Measurements from ENCODE around the gene MTA1.

The MTA1 gene

DNA sequence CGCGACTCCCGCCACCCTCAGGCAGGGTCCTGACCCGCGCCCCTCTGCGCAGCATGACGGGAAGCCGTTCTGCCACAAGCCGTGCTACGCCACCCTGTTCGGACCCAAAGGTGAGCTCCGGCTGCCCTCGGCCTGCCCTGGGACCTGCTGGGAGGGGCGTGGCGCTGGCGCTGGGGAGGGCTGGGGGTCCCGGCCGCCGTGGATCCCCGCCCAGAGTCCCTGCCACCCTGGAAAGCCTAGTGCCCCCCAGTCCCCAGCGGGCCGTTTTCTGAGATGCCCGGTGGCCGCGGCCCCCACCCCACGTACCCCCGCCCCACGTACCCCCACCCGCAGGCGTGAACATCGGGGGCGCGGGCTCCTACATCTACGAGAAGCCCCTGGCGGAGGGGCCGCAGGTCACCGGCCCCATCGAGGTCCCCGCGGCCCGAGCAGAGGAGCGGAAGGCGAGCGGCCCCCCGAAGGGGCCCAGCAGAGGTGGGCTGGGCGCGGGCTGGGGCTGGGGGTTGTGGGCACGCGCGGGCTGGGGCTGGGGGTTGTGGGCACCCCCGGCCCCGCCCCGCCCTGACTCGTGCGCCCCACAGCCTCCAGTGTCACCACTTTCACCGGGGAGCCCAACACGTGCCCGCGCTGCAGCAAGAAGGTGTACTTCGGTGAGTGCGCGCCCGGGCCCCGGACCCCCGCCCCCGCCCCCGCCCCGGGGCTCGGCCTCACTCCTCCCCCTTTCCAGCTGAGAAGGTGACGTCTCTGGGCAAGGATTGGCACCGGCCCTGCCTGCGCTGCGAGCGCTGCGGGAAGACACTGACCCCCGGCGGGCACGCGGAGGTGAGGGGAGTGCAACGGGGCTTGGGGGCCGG lies 59.0 kb downstream of the MTA1 start:
- H3K9ac ChIP-seq (ENCODE audit: low read length), result no peak overlapping the region
- no peaks in the 10 kb centered on the region for H4K20me1 ChIP-seq (ENCODE audit: insufficient read depth, low read length)
- peaks cover 25% of the 10 kb centered on the region for H3K4me1 ChIP-seq (ENCODE audit: insufficient read depth, low read length, severe bottlenecking)
- no peak overlapping the region for H3K4me3 ChIP-seq (ENCODE audit: low read depth, low read length, poor library complexity, severe bottlenecking)
- no peaks in the 10 kb centered on the region for H3K79me2 ChIP-seq (ENCODE audit: insufficient read depth, low read length)
- no peak overlapping the region for H3K4me2 ChIP-seq (ENCODE audit: low read length)
- no peaks in the 10 kb centered on the region for H3K36me3 ChIP-seq (ENCODE audit: insufficient read depth, low read length)
- H3F3A ChIP-seq (ENCODE audit: insufficient read depth, low read length), result no peaks in the 10 kb centered on the region
- H2AFZ ChIP-seq (ENCODE audit: low read length), result no peak overlapping the region
- TF ChIP-seq EZH2 (IDR thresholded peaks at IDR 0.05; ENCODE audit: borderline replicate concordance, low read length), result no peak
- TF ChIP-seq CTCF (IDR thresholded peaks at IDR 0.05; ENCODE audit: low read length), result no peak
- no peaks in the 10 kb centered on the region for H3K9me2 ChIP-seq (ENCODE audit: low read depth, low read length)
- H3K9me3 ChIP-seq (ENCODE audit: low read length), result no peaks in the 10 kb centered on the region
- H3K27me3 ChIP-seq (ENCODE audit: insufficient read depth, low read length), result peaks cover 36% of the 10 kb centered on the region; the same call in 1 of the 2 replicates
- no peak overlapping the region for H3K27ac ChIP-seq (ENCODE audit: low read depth, low read length, poor library complexity, severe bottlenecking)

DNA sequence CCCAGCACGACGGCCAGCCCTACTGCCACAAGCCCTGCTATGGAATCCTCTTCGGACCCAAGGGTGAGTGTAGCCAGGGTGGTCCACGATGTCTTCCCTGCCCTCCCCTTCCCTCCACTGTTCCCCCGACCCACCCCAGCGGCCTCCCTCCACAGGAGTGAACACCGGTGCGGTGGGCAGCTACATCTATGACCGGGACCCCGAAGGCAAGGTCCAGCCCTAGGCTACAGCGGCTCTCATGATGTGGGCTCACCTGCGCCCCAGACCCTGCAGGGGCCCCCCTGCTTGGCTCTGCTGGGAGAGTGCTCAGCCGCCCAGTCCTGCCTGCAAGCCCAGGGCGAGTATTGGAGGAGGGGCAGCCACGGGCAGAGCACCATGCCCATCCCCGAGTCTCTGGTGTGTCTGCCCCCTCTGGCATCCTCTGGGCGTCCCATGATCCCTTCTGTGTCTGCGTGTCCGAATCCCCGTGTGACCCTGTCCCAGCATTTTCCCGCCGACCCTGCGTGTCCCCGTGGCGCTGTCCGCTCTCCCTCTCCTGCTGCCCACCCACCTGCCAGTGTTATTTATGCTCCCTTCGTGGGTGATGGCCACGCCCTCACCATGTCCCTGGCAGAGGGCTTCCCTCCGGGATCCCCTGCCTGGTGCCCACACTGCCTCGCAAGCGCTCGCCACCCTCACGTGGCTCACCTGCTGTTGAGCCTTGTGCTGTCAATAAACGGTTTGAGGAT lies 60.0 kb downstream of the MTA1 start:
- H3F3A ChIP-seq (ENCODE audit: insufficient read depth, low read length), result no peaks in the 10 kb centered on the region
- H3K9me3 ChIP-seq (ENCODE audit: low read length), result no peaks in the 10 kb centered on the region
- peaks cover 25% of the 10 kb centered on the region for H3K4me1 ChIP-seq (ENCODE audit: insufficient read depth, low read length, severe bottlenecking)
- no peak overlapping the region for H3K4me3 ChIP-seq (ENCODE audit: low read depth, low read length, poor library complexity, severe bottlenecking)
- no peak overlapping the region for H3K4me2 ChIP-seq (ENCODE audit: low read length)
- H4K20me1 ChIP-seq (ENCODE audit: insufficient read depth, low read length), result no peaks in the 10 kb centered on the region
- H3K79me2 ChIP-seq (ENCODE audit: insufficient read depth, low read length), result no peaks in the 10 kb centered on the region
- H3K9me2 ChIP-seq (ENCODE audit: low read depth, low read length), result no peaks in the 10 kb centered on the region
- TF ChIP-seq CTCF (IDR thresholded peaks at IDR 0.05; ENCODE audit: low read length) (no peak), EZH2 (IDR thresholded peaks at IDR 0.05; ENCODE audit: borderline replicate concordance, low read length) (no peak)
- H3K36me3 ChIP-seq (ENCODE audit: insufficient read depth, low read length), result no peaks in the 10 kb centered on the region
- no peak overlapping the region for H3K9ac ChIP-seq (ENCODE audit: low read length)
- no peak overlapping the region for H3K27ac ChIP-seq (ENCODE audit: low read depth, low read length, poor library complexity, severe bottlenecking)
- H2AFZ ChIP-seq (ENCODE audit: low read length), result no peak overlapping the region
- peaks cover 38% of the 10 kb centered on the region for H3K27me3 ChIP-seq (ENCODE audit: insufficient read depth, low read length)

DNA sequence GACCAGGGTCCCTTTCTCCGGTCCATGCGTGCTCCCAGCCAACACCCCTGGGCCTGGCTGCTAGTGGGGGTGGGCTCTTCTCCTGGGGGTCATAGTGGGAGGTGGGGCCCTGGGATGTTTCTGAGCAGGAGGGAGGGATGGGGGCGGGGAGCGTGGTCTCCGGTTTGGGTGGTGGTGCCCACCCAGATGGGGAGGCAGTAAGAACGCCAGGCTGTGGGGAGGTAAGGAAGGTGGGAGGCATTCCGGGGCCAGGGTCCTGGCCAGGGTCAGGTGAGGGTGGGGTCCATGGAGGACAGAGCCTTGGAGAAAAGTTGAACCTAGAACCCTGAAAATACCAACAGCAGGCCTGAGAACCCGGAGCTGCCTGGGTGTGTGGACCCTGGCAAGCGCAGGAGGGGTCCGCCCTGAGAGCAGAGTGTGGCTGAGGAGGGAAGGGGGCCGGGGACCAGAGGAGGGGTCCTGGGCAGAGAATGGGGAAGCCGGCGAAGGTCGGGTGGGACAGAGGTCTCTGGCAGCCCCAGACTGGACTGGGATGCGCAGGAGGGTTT lies 60.6 kb downstream of the MTA1 start:
- Histone ChIP-seq H2AFZ (ENCODE audit: low read length) (no peak overlapping the region), H3K4me1 (ENCODE audit: insufficient read depth, low read length, severe bottlenecking) (peaks cover 18% of the 10 kb centered on the region), H3F3A (ENCODE audit: insufficient read depth, low read length) (no peaks in the 10 kb centered on the region), H3K9me3 (ENCODE audit: low read length) (no peaks in the 10 kb centered on the region), H4K20me1 (ENCODE audit: insufficient read depth, low read length) (no peaks in the 10 kb centered on the region), H3K27ac (ENCODE audit: low read depth, low read length, poor library complexity, severe bottlenecking) (no peak overlapping the region), H3K79me2 (ENCODE audit: insufficient read depth, low read length) (no peaks in the 10 kb centered on the region), H3K27me3 (ENCODE audit: insufficient read depth, low read length) (peaks cover 37% of the 10 kb centered on the region), H3K36me3 (ENCODE audit: insufficient read depth, low read length) (no peaks in the 10 kb centered on the region), H3K9ac (ENCODE audit: low read length) (no peak overlapping the region), H3K4me2 (ENCODE audit: low read length) (no peak overlapping the region), H3K4me3 (ENCODE audit: low read depth, low read length, poor library complexity, severe bottlenecking) (no peak overlapping the region), H3K9me2 (ENCODE audit: low read depth, low read length) (no peaks in the 10 kb centered on the region)
- TF ChIP-seq EZH2 (IDR thresholded peaks at IDR 0.05; ENCODE audit: borderline replicate concordance, low read length) (no peak), CTCF (IDR thresholded peaks at IDR 0.05; ENCODE audit: low read length) (no peak)
